Loucy (cell line): ENCODE data around the gene ITGA5.

ENCODE experiments used
- CTCF ChIP-seq: fragments of 200-600 bp; sonication (generic); conservative IDR thresholded peaks from 2 replicates; pipeline ENCODE4 v1.5.1; 2014; ENCODE audit warnings: mild to moderate bottlenecking, antibody characterized with exemption, low read length
- EZH2phosphoT487 ChIP-seq: fragments of 200-600 bp; IDR thresholded peaks from 2 replicates; pipeline ENCODE4 v1.6.1; 2018; ENCODE audit warnings: antibody characterized with exemption, mild to moderate bottlenecking, moderate library complexity, borderline replicate concordance

- no peak for TF ChIP-seq CTCF
- no peak for TF ChIP-seq EZH2phosphoT487
Measured at GRCh38 chr12:54392485-54393206, 26.4 kb downstream of the ITGA5 start.
